OCI-LY1 (cell line): ENCODE data around the gene LMF1.

Experiments
- H2AFZ ChIP-seq: fragments of 200-600 bp; sonication (generic), shearing (Covaris generic); 2 replicates; pipeline ENCODE4 v1.6.0; 2014; ENCODE audit warnings: antibody characterized with exemption, mild to moderate bottlenecking, low read length
- H3F3A ChIP-seq: fragments of 200-600 bp; sonication (generic), shearing (Covaris generic); 2 replicates; pipeline ENCODE4 v1.6.0; 2014; ENCODE audit warnings: mild to moderate bottlenecking, antibody characterized with exemption, low read length, moderate library complexity; ENCODE audit not compliant: insufficient read depth
- H3K27ac ChIP-seq: fragments of 200-600 bp; sonication (generic); 2 replicates; pipeline ENCODE4 v1.5.1; 2014; ENCODE audit warnings: low read length, mixed run types, mild to moderate bottlenecking, low read depth; ENCODE audit not compliant: poor library complexity, severe bottlenecking
- H3K27me3 ChIP-seq: fragments of 200-600 bp; sonication (generic); 2 replicates; pipeline ENCODE4 v1.6.0; 2014; ENCODE audit warnings: antibody characterized with exemption, mild to moderate bottlenecking, low read length, moderate library complexity; ENCODE audit not compliant: insufficient read depth
- H3K36me3 ChIP-seq: fragments of 200-600 bp; sonication (generic); 2 replicates; pipeline ENCODE4 v1.6.1; 2014; ENCODE audit warnings: mild to moderate bottlenecking, antibody characterized with exemption, low read length, moderate library complexity, mixed read lengths; ENCODE audit not compliant: insufficient read depth
- H3K4me1 ChIP-seq: fragments of 200-600 bp; sonication (generic); 2 replicates; pipeline ENCODE4 v1.5.1; 2014; ENCODE audit warnings: mild to moderate bottlenecking, low read length, moderate library complexity; ENCODE audit not compliant: insufficient read depth, severe bottlenecking
- H3K4me2 ChIP-seq: fragments of 200-600 bp; sonication (generic), shearing (Covaris generic); 2 replicates; pipeline ENCODE4 v1.6.1; 2014; ENCODE audit warnings: low read length
- H3K4me3 ChIP-seq: fragments of 200-600 bp; sonication (generic); 2 replicates; pipeline ENCODE4 v1.5.1; 2014; ENCODE audit warnings: low read length, low read depth, mild to moderate bottlenecking, mixed read lengths; ENCODE audit not compliant: poor library complexity, severe bottlenecking
- H3K79me2 ChIP-seq: fragments of 200-600 bp; shearing (Covaris generic); 2 replicates; pipeline ENCODE4 v1.6.1; 2016; ENCODE audit warnings: mixed run types, low read length, mixed read lengths; ENCODE audit not compliant: insufficient read depth
- H3K9ac ChIP-seq: fragments of 200-600 bp; sonication (generic), shearing (Covaris generic); 2 replicates; pipeline ENCODE4 v1.6.1; 2014; ENCODE audit warnings: mild to moderate bottlenecking, low read length, mixed read lengths
- H3K9me2 ChIP-seq: fragments of 200-600 bp; sonication (generic), shearing (Covaris generic); 2 replicates; pipeline ENCODE4 v1.6.1; 2014; ENCODE audit warnings: low read depth, mild to moderate bottlenecking, low read length, mixed read lengths
- H3K9me3 ChIP-seq: fragments of 200-600 bp; shearing (Covaris generic); 2 replicates; pipeline ENCODE4 v1.6.1; 2014; ENCODE audit warnings: low read length, mixed read lengths
- H4K20me1 ChIP-seq: fragments of 200-600 bp; sonication (generic), shearing (Covaris generic); 2 replicates; pipeline ENCODE4 v1.6.0; 2016; ENCODE audit warnings: mild to moderate bottlenecking, low read length; ENCODE audit not compliant: insufficient read depth
- EZH2 ChIP-seq: fragments of 200-600 bp; sonication (generic), shearing (Covaris generic); IDR thresholded peaks from 2 replicates; pipeline ENCODE4 v1.8.0; 2017; ENCODE audit warnings: borderline replicate concordance, mixed run types, mild to moderate bottlenecking, antibody characterized with exemption, low read length, moderate library complexity, mixed read lengths
- TF ChIP-seq, protein P1 (sequence below): fragments of 200-600 bp; sonication (generic), shearing (Covaris generic); IDR thresholded peaks from 2 replicates; pipeline ENCODE4 v1.5.1; 2017; ENCODE audit warnings: mild to moderate bottlenecking, antibody characterized with exemption, low read length, moderate library complexity, mixed read lengths

Gene LMF1

DNA sequence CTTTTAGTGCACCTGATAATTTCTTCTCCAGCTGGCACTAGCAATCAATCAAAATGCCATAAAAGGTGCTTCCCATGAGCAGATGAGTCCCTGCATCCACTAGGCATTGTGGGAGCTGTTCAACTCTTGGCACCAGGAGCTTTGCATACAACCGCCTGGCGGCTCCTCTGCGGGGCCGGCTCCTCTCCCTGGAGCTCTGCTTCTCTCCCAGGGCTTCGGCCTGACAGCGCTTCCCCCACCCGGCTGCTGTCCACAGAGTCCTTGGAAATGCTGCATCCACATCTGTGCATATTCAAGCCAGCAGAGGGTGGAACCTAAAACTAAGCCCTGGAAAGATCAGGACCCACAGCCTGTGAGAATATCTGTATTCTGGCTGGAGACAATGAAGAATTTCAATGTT is 62.9 kb downstream of the LMF1 start:
- Histone ChIP-seq H4K20me1 (no peaks in the 10 kb centered on the region), H3K9ac (no peak overlapping the region), H3F3A (no peaks in the 10 kb centered on the region), H3K9me3 (no peaks in the 10 kb centered on the region), H3K4me3 (no peak overlapping the region), H3K9me2 (no peaks in the 10 kb centered on the region), H3K36me3 (no peaks in the 10 kb centered on the region), H3K4me2 (no peak overlapping the region), H2AFZ (no peak overlapping the region), H3K27ac (no peak overlapping the region), H3K4me1 (no peaks in the 10 kb centered on the region), H3K27me3 (no peaks in the 10 kb centered on the region), H3K79me2 (no peaks in the 10 kb centered on the region)
- TF ChIP-seq EZH2: no peak
- TF ChIP-seq, protein P1, sequence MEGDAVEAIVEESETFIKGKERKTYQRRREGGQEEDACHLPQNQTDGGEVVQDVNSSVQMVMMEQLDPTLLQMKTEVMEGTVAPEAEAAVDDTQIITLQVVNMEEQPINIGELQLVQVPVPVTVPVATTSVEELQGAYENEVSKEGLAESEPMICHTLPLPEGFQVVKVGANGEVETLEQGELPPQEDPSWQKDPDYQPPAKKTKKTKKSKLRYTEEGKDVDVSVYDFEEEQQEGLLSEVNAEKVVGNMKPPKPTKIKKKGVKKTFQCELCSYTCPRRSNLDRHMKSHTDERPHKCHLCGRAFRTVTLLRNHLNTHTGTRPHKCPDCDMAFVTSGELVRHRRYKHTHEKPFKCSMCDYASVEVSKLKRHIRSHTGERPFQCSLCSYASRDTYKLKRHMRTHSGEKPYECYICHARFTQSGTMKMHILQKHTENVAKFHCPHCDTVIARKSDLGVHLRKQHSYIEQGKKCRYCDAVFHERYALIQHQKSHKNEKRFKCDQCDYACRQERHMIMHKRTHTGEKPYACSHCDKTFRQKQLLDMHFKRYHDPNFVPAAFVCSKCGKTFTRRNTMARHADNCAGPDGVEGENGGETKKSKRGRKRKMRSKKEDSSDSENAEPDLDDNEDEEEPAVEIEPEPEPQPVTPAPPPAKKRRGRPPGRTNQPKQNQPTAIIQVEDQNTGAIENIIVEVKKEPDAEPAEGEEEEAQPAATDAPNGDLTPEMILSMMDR: no peak

DNA sequence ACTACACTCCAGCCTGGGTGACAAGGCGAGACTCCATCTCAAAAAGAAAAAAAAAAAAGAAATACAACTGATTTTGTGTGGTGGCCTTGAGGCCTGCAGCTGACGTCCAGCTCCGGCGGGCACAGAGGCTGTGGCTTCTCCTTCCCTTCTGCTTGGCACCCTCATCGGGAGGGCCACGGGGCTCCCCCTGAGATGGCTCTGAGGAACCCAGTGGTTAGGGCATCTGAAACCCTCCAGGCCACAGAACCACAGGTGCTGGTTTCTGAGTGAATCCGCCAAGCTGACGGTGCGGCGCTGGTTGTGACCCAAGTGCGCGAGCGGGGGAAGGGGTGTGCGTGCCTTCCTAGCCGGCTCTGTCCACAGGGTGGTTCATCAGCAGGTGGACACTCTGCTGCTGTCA is 63.4 kb downstream of the LMF1 start:
- Histone ChIP-seq H3K27me3 (no peaks in the 10 kb centered on the region), H3F3A (no peaks in the 10 kb centered on the region), H3K9ac (no peak overlapping the region), H2AFZ (no peak overlapping the region), H4K20me1 (no peaks in the 10 kb centered on the region), H3K4me2 (no peak overlapping the region), H3K36me3 (no peaks in the 10 kb centered on the region), H3K27ac (no peak overlapping the region), H3K4me1 (no peaks in the 10 kb centered on the region), H3K9me3 (no peaks in the 10 kb centered on the region), H3K9me2 (no peaks in the 10 kb centered on the region), H3K4me3 (no peak overlapping the region), H3K79me2 (no peaks in the 10 kb centered on the region)
- TF ChIP-seq, protein P1: no peak
- TF ChIP-seq EZH2: no peak

DNA sequence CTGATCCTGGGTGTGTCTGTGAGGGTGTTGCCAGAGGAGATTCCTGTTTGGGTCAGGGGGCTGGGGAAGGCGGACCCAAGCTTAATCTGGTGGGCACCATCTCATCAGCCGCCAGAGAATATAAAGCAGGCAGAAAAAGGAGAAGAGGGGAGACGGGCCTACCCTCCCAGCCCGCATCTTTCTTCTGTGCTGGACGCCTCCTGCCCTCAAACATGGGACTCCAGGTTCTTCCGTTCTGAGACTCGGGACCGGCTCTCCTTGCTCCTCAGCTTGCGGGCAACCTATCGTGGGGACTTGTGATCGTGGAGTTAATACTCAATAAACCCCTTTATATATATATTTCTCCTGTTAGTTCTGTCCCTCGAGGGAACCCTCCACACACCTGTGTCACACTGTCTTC is 64.5 kb downstream of the LMF1 start:
- H3K36me3 ChIP-seq: no peaks in the 10 kb centered on the region

More for the DNA sequence above, 64.5 kb downstream of the LMF1 start:
- Histone ChIP-seq H3K4me2 (no peak overlapping the region), H3K9me2 (no peaks in the 10 kb centered on the region), H3K27ac (no peak overlapping the region), H3K9ac (no peak overlapping the region), H3K4me3 (no peak overlapping the region), H3K9me3 (no peaks in the 10 kb centered on the region), H3K4me1 (no peaks in the 10 kb centered on the region), H2AFZ (no peak overlapping the region), H3K27me3 (no peaks in the 10 kb centered on the region), H4K20me1 (no peaks in the 10 kb centered on the region), H3F3A (no peaks in the 10 kb centered on the region), H3K79me2 (no peaks in the 10 kb centered on the region)
- TF ChIP-seq EZH2: no peak
- TF ChIP-seq, protein P1: no peak
